Calu3 (cell line): ENCODE data around the gene NKD1. TPM values are rescaled to one million over a fixed set of nuclear protein-coding genes. Genes with fewer than 3 reads are reported as not detected.

Source experiments
- BruUV-seq: library from RNA; stranded (reverse); fragments of 400-500 nt; replicated peaks from 2 replicates; lab custom pipeline; 2021; lab: Mats Ljungman, UMichigan
- CTCF ChIA-PET: fragments of 300-600 bp; sonication (Branson Sonifier 250); formaldehyde crosslinking; loops from one replicate; lab custom pipeline; 2022; ENCODE audit warnings: antibody characterized with exemption; lab: Charles Lee
- DNase-seq: peaks from one replicate; pipeline ENCODE4 v3.0.0; 2022
- H3K27ac Mint-ChIP-seq: one replicate; pipeline ENCODE4 v1.8.0; 2022; ENCODE audit warnings: mixed read lengths; ENCODE audit not compliant: unreplicated experiment
- H3K27me3 Mint-ChIP-seq: one replicate; pipeline ENCODE4 v1.8.0; 2022; ENCODE audit warnings: mixed read lengths; ENCODE audit not compliant: unreplicated experiment
- H3K36me3 Mint-ChIP-seq: one replicate; pipeline ENCODE4 v1.8.0; 2022; ENCODE audit warnings: mild to moderate bottlenecking, moderate library complexity, mixed read lengths; ENCODE audit not compliant: insufficient read depth, unreplicated experiment
- H3K4me1 Mint-ChIP-seq: one replicate; pipeline ENCODE4 v1.8.0; 2022; ENCODE audit warnings: mild to moderate bottlenecking, low read depth, mixed read lengths; ENCODE audit not compliant: unreplicated experiment
- H3K4me3 Mint-ChIP-seq: one replicate; pipeline ENCODE4 v1.8.0; 2022; ENCODE audit warnings: mild to moderate bottlenecking, low read depth, moderate library complexity, mixed read lengths; ENCODE audit not compliant: unreplicated experiment
- H3K9me3 Mint-ChIP-seq: one replicate; pipeline ENCODE4 v1.8.0; 2022; ENCODE audit warnings: low read depth, mixed read lengths; ENCODE audit not compliant: unreplicated experiment
- intact Hi-C: fragments of 100-400 bp; cut with micrococcal nuclease; formaldehyde crosslinking; loops from one replicate; pipeline ENCODE4 v1.10.0; 2022; ENCODE audit not compliant: unreplicated experiment
- total RNA-seq: library from RNA; stranded (reverse); gene quantifications from 2 replicates; pipeline ENCODE4 v1.2.3, GENCODE V29; 2022
- TF ChIP-seq, protein P1 (sequence below): fragments of 200-600 bp; IDR thresholded peaks from one replicate; pipeline ENCODE4 v1.8.0; 2022; ENCODE audit warnings: antibody characterized with exemption; ENCODE audit not compliant: unreplicated experiment

Gene NKD1
- total RNA-seq, 1 experiment from 2014 or later: 0.31 TPM

DNA sequence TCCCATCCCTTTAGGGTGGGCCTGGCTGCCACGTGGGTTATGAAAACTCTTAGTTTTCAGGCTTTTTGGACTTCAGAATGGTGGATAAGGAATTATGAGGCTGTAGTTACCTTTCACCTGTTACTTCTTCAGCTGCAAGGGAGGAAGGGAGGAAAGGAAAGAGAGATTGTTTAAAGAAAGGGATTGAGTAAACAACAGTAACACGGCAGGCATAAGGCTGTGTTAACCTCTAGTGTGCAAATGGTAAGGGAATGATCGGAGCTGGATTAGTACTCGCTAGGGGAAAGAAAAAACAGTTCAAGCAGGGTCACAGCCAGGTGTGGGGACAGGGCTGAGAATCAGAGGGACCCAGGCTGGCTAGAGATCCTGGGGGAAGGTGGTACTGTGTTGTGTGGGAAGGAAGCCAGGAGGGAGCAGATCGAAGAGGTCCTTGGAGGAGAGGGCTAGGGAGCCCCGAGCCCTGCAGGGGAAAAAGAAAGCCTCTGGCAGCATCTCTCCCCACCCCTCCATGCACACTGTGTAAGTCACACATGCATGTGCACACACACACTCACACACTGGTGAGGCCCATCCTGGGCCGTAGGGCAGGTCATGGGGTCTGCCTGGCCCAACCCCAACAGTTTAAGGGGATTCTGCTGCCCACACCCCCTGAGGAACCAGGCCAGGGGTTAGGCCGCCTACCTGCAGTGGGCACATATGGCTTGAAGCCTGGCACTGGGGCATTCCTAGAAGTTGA lies 83.2 kb downstream of the NKD1 start:
- H3K4me3 Mint-ChIP-seq: no peak overlapping the region
- peaks cover 84% of the 10 kb centered on the region for H3K27me3 Mint-ChIP-seq
- BruUV-seq: no TSS peak
- CTCF ChIA-PET: no interaction called here
- no peaks in the 10 kb centered on the region for H3K4me1 Mint-ChIP-seq
- no peaks in the 10 kb centered on the region for H3K9me3 Mint-ChIP-seq
- no peaks in the 10 kb centered on the region for H3K36me3 Mint-ChIP-seq
- no peak for DNase-seq
- intact Hi-C loops: no loop called here
- TF ChIP-seq, protein P1, sequence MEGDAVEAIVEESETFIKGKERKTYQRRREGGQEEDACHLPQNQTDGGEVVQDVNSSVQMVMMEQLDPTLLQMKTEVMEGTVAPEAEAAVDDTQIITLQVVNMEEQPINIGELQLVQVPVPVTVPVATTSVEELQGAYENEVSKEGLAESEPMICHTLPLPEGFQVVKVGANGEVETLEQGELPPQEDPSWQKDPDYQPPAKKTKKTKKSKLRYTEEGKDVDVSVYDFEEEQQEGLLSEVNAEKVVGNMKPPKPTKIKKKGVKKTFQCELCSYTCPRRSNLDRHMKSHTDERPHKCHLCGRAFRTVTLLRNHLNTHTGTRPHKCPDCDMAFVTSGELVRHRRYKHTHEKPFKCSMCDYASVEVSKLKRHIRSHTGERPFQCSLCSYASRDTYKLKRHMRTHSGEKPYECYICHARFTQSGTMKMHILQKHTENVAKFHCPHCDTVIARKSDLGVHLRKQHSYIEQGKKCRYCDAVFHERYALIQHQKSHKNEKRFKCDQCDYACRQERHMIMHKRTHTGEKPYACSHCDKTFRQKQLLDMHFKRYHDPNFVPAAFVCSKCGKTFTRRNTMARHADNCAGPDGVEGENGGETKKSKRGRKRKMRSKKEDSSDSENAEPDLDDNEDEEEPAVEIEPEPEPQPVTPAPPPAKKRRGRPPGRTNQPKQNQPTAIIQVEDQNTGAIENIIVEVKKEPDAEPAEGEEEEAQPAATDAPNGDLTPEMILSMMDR: no peak
- H3K27ac Mint-ChIP-seq: no peak overlapping the region

DNA sequence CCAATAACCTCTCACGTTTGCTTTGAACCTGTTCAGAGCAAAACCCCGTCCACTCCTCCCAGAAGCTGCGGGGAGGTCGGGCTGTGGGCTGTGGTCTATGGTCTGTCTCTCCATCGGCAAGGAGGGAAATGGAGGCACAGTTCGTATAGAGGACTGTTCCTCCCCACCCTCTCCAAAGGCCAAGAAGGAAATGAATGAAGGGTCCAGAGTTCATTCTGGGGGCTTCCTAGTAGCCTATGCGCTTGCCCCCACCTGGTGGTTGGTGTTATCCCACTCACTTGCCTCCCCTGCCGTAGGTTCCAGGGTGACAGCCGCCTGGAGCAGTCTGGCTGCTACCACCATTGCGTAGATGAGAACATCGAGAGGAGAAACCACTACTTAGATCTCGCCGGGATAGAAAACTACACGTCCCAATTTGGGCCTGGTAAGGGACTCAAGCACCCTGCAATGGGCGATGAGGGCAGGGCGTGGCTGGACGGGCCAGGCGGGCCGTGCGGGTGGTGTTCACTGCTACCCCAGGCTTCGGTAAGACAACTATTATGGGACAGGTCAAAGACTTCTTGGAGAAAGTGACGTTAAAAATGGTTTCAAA lies 83.9 kb downstream of the NKD1 start:
- TF ChIP-seq, protein P1: no peak
- H3K4me1 Mint-ChIP-seq: no peaks in the 10 kb centered on the region
- DNase-seq: no peak
- H3K9me3 Mint-ChIP-seq: no peaks in the 10 kb centered on the region
- intact Hi-C loops: no loop called here
- BruUV-seq: no TSS peak
- H3K27ac Mint-ChIP-seq: no peak overlapping the region
- H3K27me3 Mint-ChIP-seq: peaks cover 84% of the 10 kb centered on the region
- CTCF ChIA-PET: no interaction called here
- H3K36me3 Mint-ChIP-seq: no peaks in the 10 kb centered on the region
- no peak overlapping the region for H3K4me3 Mint-ChIP-seq

DNA sequence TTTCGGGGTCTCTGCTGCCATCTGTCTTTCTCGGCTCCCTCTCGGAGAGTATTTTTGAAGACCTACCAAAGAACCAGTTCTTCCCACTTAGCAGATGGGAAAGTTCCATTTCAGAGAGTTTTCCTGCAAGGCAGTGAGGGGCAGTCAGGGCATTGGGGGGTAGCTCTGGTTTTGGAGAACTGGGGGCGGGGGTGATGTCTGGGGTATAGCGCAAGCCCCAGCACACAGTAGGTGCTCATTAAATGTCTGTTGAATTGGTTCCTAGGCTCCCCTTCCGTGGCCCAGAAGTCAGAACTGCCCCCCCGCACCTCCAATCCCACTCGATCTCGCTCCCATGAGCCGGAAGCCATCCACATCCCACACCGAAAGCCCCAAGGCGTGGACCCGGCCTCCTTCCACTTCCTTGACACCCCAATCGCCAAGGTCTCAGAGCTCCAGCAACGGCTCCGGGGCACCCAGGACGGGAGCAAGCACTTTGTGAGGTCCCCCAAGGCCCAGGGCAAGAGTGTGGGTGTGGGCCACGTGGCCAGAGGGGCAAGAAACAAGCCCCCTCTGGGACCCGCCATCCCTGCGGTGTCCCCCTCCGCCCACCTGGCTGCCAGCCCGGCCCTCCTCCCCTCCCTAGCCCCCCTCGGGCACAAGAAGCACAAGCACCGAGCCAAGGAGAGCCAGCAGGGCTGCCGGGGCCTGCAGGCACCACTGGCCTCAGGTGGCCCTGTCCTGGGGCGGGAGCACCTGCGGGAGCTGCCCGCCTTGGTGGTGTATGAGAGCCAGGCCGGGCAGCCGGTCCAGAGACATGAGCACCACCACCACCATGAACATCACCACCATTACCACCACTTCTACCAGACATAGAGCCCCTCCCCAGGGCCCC lies 85.0 kb downstream of the NKD1 start:
- no peaks in the 10 kb centered on the region for H3K36me3 Mint-ChIP-seq
- TF ChIP-seq, protein P1: no peak
- H3K27me3 Mint-ChIP-seq: peaks cover 84% of the 10 kb centered on the region
- BruUV-seq: no TSS peak
- no peak overlapping the region for H3K27ac Mint-ChIP-seq
- H3K9me3 Mint-ChIP-seq: no peaks in the 10 kb centered on the region
- no peak overlapping the region for H3K4me3 Mint-ChIP-seq
- no peak for DNase-seq
- CTCF ChIA-PET: no interaction called here
- intact Hi-C loops: no loop called here
- H3K4me1 Mint-ChIP-seq: no peaks in the 10 kb centered on the region

DNA sequence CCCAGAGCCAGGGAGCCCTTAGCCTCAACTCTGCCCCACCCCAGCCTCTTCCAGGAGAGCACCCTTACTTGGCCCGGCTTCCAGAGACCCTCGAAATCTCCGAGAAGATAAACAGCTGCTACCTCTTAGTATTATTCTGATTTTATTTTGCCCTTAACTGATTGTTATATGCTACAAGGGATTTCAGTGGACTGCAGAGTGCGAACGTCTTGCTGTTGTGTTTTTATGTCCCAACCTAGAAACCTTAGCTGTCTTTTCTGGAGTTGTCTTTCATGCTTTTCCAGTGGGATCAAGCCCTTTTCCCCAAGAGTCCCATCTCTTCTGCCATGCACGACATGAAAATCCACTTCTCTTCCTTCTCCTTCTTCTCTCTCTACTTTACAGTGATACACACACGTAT lies 85.9 kb downstream of the NKD1 start:
- no TSS peak for BruUV-seq
- CTCF ChIA-PET: no interaction called here
- H3K9me3 Mint-ChIP-seq: no peaks in the 10 kb centered on the region
- H3K27me3 Mint-ChIP-seq: peaks cover 84% of the 10 kb centered on the region
- no peaks in the 10 kb centered on the region for H3K36me3 Mint-ChIP-seq
- no peak overlapping the region for H3K4me3 Mint-ChIP-seq
- intact Hi-C loops: no loop called here
- H3K27ac Mint-ChIP-seq: no peak overlapping the region
- H3K4me1 Mint-ChIP-seq: no peaks in the 10 kb centered on the region
- TF ChIP-seq, protein P1: no peak
- no peak for DNase-seq
